Neural cell (in vitro differentiated cells): Measurements from ENCODE around the gene SMC4. TPM values are rescaled to one million over a fixed set of nuclear protein-coding genes. Genes with fewer than 3 reads are reported as not detected.

Experiments used
- H2AFZ ChIP-seq: fragments of 200-600, 300-800 bp; sonication (generic), shearing (Covaris generic); 2 replicates; pipeline ENCODE4 v1.6.0; 2014; ENCODE audit warnings: low read depth, mild to moderate bottlenecking, antibody characterized with exemption, low read length, moderate library complexity
- H3F3A ChIP-seq: fragments of 200-600 bp; shearing (Covaris generic); 2 replicates; pipeline ENCODE4 v1.6.1; 2016; ENCODE audit warnings: mild to moderate bottlenecking, moderate library complexity, mixed read lengths, antibody characterized with exemption, low read length; ENCODE audit not compliant: insufficient read depth, poor library complexity, severe bottlenecking
- H3K27ac ChIP-seq: fragments of 200-600, 300-800 bp; sonication (generic), shearing (Covaris generic); 2 replicates; pipeline ENCODE4 v1.5.1; 2014; ENCODE audit warnings: mild to moderate bottlenecking, low read length, moderate library complexity
- H3K27me3 ChIP-seq: fragments of 300-800, 200-600 bp; sonication (generic), shearing (Covaris generic); 2 replicates; pipeline ENCODE4 v1.6.0; 2014; ENCODE audit warnings: mild to moderate bottlenecking, low read depth, low read length, moderate library complexity; ENCODE audit not compliant: insufficient read depth
- H3K36me3 ChIP-seq: fragments of 300-800, 200-600 bp; sonication (generic), shearing (Covaris generic); 2 replicates; pipeline ENCODE4 v1.5.1; 2014; ENCODE audit warnings: mild to moderate bottlenecking, antibody characterized with exemption, low read length, moderate library complexity; ENCODE audit not compliant: insufficient read depth
- H3K4me2 ChIP-seq: fragments of 300-800, 200-600 bp; sonication (generic), shearing (Covaris generic); 2 replicates; pipeline ENCODE4 v1.6.0; 2014; ENCODE audit warnings: mild to moderate bottlenecking, low read length
- H3K4me3 ChIP-seq: fragments of 300-800, 200-600 bp; sonication (generic), shearing (Covaris generic); 2 replicates; pipeline ENCODE4 v1.5.1; 2014; ENCODE audit warnings: mild to moderate bottlenecking, low read length, moderate library complexity
- H3K79me2 ChIP-seq: fragments of 200-600 bp; shearing (Covaris generic); replicated peaks from 2 replicates; pipeline ENCODE4 v1.6.0; 2014; ENCODE audit warnings: mild to moderate bottlenecking, low read length, moderate library complexity; ENCODE audit not compliant: insufficient read depth
- H3K9ac ChIP-seq: fragments of 300-800, 200-600 bp; sonication (generic), shearing (Covaris generic); 2 replicates; pipeline ENCODE4 v1.6.1; 2016; ENCODE audit warnings: mild to moderate bottlenecking, low read length, mixed read lengths
- H3K9me2 ChIP-seq: fragments of 200-600 bp; shearing (Covaris generic); 2 replicates; pipeline ENCODE4 v1.6.1; 2016; ENCODE audit warnings: mild to moderate bottlenecking, low read length, mixed read lengths; ENCODE audit not compliant: insufficient read depth
- H3K9me3 ChIP-seq: fragments of 200-600, 300-800 bp; sonication (generic), shearing (Covaris generic); 2 replicates; pipeline ENCODE4 v1.6.1; 2016; ENCODE audit warnings: mild to moderate bottlenecking, mixed run types, low read length, moderate library complexity, mixed read lengths
- H4K20me1 ChIP-seq: fragments of 200-600 bp; shearing (Covaris generic); 2 replicates; pipeline ENCODE4 v1.6.1; 2016; ENCODE audit warnings: mild to moderate bottlenecking, mixed run types; ENCODE audit not compliant: insufficient read depth
- EP300 ChIP-seq: fragments of 450-650 bp; conservative IDR thresholded peaks from 2 replicates; pipeline ENCODE4 v1.6.1; 2014; ENCODE audit warnings: antibody characterized with exemption, mild to moderate bottlenecking, moderate library complexity; ENCODE audit not compliant: poor library complexity, severe bottlenecking
- EZH2 ChIP-seq: fragments of 200-600, 300-800 bp; shearing (Covaris generic), sonication (generic); IDR thresholded peaks from 2 replicates; pipeline ENCODE4 v1.6.1; 2014; ENCODE audit warnings: antibody characterized with exemption, low read length, borderline replicate concordance, mild to moderate bottlenecking; ENCODE audit not compliant: insufficient read depth, poor library complexity, severe bottlenecking
- MXI1 ChIP-seq: fragments of 450-650 bp; conservative IDR thresholded peaks from 2 replicates; pipeline ENCODE4 v1.6.1; 2014; ENCODE audit warnings: antibody characterized with exemption, mild to moderate bottlenecking; ENCODE audit not compliant: poor library complexity, severe bottlenecking
- POLR2AphosphoS5 ChIP-seq: IDR thresholded peaks from 2 replicates; pipeline ENCODE4 v1.6.1; 2012
- RAD21 ChIP-seq: fragments of 450-650 bp; conservative IDR thresholded peaks from 2 replicates; pipeline ENCODE4 v1.6.1; 2014; ENCODE audit warnings: antibody characterized with exemption, mild to moderate bottlenecking, moderate library complexity
- REST ChIP-seq: IDR thresholded peaks from 2 replicates; pipeline ENCODE4 v1.6.1; 2012; ENCODE audit warnings: borderline replicate concordance
- SMC3 ChIP-seq: fragments of 450-650 bp; conservative IDR thresholded peaks from 2 replicates; pipeline ENCODE4 v1.6.1; 2014; ENCODE audit warnings: antibody characterized with exemption, mild to moderate bottlenecking, moderate library complexity; ENCODE audit not compliant: poor library complexity
- TAF1 ChIP-seq: IDR thresholded peaks from 2 replicates; pipeline ENCODE4 v1.6.1; 2012; ENCODE audit warnings: low read depth
- polyA plus RNA-seq: library from polyadenylated mRNA; depleted of rRNA; stranded (reverse); fragments of >200 nt; gene quantifications from 2 replicates; pipeline ENCODE4 v1.2.3, GENCODE V29; 2014
- TF ChIP-seq, protein P1 (sequence below): fragments of 450-650 bp; IDR thresholded peaks from 2 replicates; pipeline ENCODE4 v1.5.1; 2014; ENCODE audit warnings: antibody characterized with exemption, mild to moderate bottlenecking, moderate library complexity; ENCODE audit not compliant: poor library complexity, severe bottlenecking

The SMC4 gene
- polyA plus RNA-seq, 1 donor from 2014 or later: 17.4 TPM

DNA sequence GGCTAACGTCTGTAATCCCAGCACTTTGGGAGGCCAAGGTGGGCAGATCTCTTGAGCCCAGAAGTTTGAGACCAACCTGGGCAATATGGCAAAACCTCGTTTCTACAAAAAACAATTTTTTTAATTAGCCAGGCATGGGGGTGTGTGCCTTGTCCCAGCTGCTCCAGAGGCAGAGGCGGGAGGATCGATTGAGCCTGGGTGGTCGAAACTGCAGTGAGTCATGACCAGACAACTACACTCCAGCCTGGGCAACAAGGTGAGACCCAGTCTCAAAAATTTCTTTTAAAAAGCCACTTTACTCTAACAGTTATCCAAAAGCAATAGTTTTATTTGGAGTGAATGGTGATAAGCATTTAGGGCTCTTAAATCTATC is 37.6 kb downstream of the SMC4 start:
- Histone ChIP-seq H3K27me3 (no peaks in the 10 kb centered on the region), H2AFZ (no peak overlapping the region), H3K36me3 (no peaks in the 10 kb centered on the region), H4K20me1 (no peaks in the 10 kb centered on the region), H3K9ac (no peak overlapping the region), H3K9me2 (no peaks in the 10 kb centered on the region), H3K9me3 (no peaks in the 10 kb centered on the region), H3K27ac (no peak overlapping the region), H3F3A (no peaks in the 10 kb centered on the region), H3K79me2 (peaks cover 12% of the 10 kb centered on the region), H3K4me3 (no peak overlapping the region), H3K4me2 (no peak overlapping the region)
- TF ChIP-seq POLR2AphosphoS5: no peak
- TF ChIP-seq SMC3: no peak
- TF ChIP-seq, protein P1, sequence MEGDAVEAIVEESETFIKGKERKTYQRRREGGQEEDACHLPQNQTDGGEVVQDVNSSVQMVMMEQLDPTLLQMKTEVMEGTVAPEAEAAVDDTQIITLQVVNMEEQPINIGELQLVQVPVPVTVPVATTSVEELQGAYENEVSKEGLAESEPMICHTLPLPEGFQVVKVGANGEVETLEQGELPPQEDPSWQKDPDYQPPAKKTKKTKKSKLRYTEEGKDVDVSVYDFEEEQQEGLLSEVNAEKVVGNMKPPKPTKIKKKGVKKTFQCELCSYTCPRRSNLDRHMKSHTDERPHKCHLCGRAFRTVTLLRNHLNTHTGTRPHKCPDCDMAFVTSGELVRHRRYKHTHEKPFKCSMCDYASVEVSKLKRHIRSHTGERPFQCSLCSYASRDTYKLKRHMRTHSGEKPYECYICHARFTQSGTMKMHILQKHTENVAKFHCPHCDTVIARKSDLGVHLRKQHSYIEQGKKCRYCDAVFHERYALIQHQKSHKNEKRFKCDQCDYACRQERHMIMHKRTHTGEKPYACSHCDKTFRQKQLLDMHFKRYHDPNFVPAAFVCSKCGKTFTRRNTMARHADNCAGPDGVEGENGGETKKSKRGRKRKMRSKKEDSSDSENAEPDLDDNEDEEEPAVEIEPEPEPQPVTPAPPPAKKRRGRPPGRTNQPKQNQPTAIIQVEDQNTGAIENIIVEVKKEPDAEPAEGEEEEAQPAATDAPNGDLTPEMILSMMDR: no peak
- no peak for TF ChIP-seq TAF1
- no peak for TF ChIP-seq EP300
- no peak for TF ChIP-seq MXI1
- TF ChIP-seq RAD21: no peak
- TF ChIP-seq EZH2: no peak
- TF ChIP-seq REST: no peak

DNA sequence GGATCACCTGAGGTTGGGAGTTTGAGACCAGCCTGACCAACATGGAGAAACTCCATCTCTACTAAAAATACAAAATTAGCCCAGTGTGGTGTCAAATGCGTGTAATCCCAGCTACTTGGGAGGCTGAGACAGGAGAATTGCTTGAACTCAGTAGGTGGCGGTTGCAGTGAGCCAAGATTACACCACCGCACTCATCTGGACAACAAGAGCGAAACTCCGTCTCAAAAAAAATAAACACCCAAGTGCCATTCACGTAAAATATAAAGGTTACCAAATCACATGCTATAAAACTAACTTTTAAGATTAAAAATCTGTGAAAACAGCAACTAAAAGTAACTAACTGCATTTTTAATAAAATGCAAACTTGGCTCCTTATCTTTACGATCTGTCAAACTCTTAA is 41.2 kb downstream of the SMC4 start:
- Histone ChIP-seq H3K9me3 (no peaks in the 10 kb centered on the region), H3K36me3 (no peaks in the 10 kb centered on the region), H4K20me1 (no peaks in the 10 kb centered on the region), H3F3A (no peaks in the 10 kb centered on the region), H2AFZ (no peak overlapping the region), H3K9ac (no peak overlapping the region), H3K4me3 (no peak overlapping the region), H3K4me2 (no peak overlapping the region), H3K79me2 (peaks cover 22% of the 10 kb centered on the region), H3K27ac (no peak overlapping the region), H3K9me2 (no peaks in the 10 kb centered on the region), H3K27me3 (no peaks in the 10 kb centered on the region)
- TF ChIP-seq SMC3 (no peak), REST (no peak), MXI1 (no peak)
- TF ChIP-seq, protein P1: no peak
